Activated CD8-positive, alpha-beta memory T cell treated with anti-CD3 and anti-CD28 coated beads for 24 hours (primary cell): ENCODE results near the gene TRPV4.
A peak's percentile ranks its signal among the peaks of the same experiment; 100 is the strongest.

ENCODE experiments used
- DNase-seq: peaks from one replicate; pipeline ENCODE4 v3.0.0-alpha.2; 2020

TRPV4 gene

DNA sequence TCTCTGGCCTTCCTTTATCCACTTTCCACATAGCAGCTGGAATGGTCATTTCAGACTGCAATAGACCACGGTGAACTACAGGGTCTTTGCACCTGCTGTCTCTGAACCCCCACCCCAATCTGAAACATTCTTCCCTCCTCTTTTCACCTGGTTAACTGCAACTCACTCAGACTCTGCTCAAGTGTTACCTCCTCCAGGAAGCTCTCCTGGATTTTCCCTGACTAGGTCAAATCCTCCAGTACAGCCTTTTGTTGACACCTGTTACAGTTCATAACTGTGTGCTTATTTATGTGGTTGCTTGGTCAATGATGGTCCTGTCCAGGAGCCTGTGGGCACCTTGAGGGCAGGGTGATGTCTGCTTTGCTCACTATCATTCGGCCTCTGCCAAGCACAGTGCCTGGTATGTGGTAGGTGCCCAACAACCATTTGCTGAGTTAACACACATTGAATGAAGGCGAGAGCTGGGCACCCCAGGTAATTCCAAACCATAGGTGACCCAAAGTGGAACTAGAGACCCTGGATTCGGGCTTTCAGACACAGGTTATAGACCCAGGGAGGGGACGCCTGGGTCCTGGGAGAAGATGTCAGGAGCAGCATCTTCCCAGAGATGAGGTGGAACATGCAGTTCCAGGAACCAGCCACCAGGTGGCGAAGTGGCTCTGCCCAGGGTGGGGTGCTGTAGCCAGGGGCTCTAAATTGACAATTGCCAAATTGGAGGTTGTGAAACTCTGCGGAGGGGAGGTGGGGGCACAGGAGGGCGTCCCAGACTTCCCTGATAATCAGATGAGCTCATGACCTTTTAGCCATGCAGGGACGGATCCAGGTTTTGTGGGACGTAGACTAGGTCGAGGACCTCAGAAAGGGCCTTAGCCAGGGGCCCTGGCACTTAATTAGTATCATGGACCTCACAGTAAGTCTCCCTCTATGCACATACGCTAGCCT lies 28.1 kb downstream of the TRPV4 start:
- peak; percentile 87 for DNase-seq

DNA sequence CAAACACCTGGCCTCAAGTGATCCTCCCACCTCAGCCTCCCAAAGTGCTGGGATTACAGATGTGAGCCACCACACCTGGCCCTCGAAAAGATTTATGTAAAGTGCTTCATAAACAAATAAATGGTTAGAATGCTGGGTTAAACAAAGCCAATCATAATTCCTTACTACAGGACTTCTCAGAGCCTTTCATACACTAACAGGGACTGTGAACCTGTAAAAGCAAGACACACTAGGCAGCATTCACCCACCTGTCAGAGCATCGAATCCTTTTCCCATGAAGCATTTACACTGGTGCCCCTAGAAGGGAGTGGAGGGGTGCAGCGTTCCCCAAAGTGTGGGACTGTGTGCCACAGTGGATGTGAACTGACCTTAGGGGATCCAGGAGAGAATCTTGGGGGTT lies 29.5 kb downstream of the TRPV4 start:
- DNase-seq: no peak

DNA sequence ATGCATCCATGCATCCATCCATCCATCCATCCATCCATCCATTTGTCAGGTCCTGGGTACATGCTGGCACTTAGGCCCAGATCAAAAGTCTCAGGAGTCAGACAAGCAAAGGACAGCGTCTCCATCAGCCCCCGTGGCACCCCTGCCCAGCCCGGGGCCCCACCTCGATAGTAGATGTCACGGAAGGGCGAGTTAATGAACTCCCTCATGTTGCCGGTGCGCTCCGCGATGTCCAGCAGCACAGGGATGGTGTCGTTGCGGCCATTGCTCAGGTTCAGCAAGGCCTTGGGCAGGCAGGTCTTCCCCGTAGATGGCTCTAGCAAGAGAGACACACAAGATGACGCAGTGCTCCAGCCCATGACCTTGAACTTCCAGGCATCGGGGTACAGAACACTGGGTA lies 30.4 kb downstream of the TRPV4 start:
- no peak for DNase-seq

DNA sequence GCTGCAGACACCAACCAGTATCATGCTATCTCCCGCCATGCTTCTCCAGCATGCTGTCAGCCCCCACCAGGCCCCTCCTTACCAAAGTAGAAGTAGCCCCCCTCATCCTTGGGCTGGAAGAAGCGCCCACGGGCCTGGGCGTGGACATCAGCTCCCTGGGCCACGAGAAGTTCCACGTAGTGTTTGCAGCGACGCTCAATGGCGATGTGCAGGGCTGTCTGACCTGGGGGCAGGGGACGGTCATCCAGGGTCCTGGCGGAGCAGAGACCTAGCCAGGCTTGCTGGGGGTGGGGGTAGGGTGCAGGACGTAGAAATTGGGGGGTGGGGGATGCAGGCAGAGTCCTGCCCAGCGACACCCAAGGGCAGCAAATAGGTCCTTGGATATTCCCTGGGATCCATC lies 32.7 kb downstream of the TRPV4 start:
- no peak for DNase-seq

DNA sequence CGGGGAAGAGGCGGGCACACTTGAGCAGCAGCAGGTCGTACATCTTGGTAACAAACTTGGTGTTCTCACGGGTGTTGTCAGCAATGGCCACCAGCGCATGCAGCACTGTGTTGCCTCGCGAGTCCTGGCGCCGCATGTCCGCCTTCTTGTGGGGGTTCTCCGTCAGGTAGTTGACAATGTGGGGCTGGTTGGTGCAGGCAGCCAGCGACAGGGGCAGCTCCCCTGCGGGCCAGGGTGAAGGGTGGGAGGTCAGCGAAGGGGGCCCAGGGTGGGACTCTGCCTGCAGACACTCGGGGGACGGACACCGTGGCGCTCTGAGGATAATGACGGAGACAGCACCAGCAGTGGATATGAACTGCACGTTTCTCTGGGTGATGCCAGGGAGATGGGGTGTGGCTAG lies 34.5 kb downstream of the TRPV4 start:
- no peak for DNase-seq

DNA sequence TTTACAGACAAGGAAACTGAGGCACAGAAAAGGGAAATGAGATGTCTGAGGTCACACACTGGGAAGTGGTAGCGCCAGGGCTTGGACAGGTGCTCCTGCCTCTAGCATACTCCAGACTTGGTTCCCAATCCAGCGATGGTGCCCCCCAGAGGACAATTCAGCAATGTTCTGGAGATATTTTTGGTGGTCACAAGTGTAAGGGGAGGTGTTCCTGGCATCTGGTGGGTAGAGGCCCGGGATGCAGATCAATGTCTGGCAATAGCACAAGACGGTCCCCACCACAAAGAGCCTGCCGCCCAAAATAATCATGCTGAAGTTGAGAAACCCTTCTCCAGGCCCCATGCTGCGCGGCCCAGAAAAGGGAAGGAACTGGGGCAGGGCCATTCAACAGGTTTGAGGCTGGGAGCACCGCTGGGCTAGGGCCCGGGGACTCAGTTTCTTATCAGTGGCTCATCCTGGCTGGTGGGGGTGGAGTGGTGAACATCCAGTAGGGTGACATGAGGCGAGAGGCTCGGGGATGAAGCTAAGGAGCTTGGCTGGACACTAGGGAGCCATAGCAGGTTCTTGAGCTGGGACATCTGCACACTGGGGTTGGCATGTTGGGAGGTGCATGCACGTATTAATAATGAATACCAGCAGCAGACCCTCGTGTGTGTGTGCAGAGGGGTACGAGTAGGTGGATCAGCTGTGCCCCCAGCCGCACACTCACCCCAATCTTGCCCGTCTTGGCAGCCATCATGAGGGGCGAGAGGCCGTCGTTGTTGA lies 35.1 kb downstream of the TRPV4 start:
- DNase-seq: no peak

DNA sequence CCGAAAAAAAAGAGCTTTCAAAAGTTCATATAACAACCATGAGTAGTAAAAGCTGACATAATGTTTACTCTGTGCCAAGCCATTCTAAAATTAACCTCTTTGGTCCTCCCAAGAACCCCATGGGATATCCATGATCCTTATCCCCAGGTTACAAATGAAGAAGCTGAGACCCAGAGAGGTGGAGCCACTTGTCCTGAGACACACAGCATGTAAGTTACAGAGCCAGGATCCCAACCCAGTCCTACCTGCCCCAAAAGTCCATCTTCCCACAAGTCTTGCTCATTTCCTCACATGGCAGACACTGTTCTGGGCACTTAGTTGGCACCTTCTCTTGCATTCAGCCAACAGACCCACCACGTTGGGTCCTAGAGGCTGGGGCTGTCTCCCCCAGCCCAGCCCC lies 37.1 kb downstream of the TRPV4 start:
- DNase-seq: no peak

DNA sequence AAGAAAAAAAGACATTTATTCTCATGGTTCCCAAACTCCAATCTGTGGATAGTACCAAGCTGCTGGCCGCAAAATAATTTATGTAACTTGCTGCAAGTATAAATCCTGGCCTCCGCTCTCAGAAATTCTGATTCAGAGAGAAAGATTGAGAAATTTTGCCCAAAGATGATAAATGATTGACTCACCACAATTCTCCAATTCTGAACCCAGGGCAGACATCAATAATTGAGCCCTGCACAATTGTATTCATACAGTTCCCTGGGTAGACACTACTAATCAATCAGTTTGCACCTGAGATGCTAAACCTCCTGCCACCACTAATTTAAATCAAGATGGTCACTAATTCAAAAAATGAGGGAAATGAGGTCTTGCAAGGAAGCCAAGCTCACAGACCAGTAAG lies 38.2 kb downstream of the TRPV4 start:
- no peak for DNase-seq

DNA sequence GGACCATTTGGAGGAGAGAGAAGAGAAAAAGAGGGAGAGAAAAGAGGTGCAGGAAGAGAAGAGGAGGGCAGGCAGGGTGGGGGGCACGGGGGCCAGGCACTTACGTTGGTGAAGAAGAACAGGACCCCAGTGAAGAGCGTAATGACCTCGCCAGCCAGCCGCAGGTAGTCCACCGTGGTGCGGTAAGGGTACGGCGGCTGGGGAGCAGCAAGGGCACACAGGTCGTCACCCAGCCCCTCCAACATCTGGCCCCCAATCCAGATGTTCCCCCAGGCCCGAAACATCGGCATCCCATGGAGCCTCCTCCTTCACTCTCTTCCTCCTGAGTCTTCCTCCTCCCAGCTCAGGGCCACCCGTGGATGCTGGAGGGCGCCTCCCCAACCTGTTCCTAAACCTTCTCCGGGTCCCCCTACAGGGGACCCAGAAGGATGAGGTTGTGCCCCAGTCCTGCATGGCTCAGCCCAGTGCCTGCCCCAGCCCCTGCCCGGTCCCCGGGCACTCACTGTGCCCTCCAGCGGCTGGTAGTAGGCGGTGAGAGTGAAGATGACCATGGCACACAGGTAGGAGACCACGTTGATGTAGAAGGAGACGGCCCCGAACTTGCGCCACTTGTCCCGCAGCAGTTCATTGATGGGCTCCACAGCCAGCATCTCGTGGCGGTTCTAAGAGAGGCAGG lies 39.2 kb downstream of the TRPV4 start:
- no peak for DNase-seq

DNA sequence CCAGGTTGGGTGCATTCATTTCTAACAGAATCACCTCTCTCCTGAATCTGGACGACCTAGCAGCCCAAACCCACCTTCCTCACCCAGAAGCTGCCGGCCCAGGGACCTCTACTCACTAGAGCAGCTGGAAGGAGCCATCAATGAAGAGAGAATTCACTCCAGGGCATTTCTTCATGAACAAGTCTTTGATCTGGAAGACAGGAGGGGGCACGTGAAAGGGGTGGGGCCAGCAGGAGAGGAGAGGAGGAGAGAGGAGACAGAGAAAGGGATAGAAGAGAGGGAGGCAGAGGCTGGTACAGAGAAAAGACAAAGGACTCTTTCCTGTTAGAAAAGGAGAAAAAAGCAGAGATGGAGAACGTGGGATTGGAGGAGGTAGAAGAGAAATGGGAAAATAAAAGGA lies 39.8 kb downstream of the TRPV4 start:
- DNase-seq: no peak

DNA sequence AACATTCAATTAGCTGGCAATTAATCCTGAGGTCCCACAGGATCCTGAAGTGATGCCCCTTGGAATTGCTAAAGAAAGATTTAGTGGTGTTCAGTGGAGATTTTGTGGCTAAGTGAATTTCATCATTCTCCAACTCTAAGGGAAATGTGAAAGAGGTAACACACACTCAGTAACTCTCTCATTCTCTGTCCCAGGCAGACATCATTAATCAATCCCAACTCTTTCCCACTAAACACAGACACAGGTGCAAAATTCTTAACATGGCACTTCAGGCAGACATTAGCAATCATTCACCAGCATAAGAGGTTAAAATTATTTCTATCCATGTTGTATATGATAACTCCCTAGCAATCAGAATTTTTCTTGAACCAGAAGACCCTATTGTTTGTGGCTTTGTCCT lies 40.2 kb downstream of the TRPV4 start:
- DNase-seq: no peak

DNA sequence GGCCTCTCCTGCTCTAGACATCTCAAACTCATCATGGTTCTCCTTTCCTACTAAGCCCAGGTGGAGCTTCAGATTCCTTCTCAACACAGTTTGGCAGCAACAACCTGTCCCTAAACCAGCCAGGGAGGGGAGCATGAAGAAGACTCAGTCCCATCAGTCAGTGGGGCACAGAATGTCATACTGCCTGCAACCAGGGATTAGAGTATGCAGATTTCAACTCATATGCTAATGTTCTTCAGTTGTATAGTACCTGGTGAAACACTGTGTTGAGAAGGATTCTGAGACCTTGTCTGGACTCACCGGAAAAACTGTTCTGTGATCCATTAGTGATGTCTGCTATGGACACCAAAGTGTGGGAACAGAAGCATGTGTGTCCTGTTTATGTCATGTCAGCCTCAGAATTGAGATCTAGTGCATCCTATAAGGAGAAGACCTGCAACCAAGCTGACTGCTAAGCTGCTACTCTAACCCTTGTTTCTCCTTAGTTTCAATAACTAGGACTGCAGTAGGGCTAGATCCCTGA lies 43.6 kb downstream of the TRPV4 start:
- no peak for DNase-seq

DNA sequence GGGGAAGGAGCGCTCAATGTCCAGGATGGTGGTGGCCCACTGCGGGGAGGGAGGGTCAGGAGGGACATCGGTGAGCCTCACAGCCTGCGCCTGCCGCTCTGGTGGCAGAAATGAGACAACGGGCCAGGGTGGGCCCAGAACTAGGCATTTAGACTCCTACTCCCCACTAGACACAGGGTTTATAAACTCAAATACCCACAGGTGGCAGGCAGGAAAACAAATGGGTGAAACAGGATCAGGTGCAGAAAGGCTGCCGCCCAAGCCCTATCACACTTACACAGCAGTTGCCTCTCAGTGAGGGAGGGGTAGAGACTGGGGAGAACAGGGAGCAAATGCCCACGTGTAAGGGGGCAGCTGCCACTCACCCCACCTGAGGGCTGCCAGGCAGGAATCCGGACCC lies 46.4 kb downstream of the TRPV4 start:
- no peak for DNase-seq

DNA sequence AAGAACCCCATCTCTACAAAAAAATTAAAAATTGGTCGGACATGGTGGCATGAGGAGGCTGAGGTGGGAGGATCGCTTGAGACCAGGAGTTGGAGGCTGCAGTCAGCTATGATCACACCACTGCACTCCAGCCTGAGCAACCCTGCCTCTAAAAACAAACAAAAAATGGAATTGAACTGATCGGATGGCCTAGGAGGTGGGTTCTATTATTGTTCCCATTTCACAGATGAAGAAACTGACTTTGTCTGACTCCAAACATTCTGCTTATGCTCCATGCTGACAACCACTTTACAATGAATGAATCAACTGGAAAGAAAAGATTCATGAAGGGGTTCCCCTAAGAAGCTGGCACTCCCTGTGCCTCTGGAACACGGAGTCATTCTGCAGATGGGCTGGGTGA lies 47.3 kb downstream of the TRPV4 start:
- no peak for DNase-seq

DNA sequence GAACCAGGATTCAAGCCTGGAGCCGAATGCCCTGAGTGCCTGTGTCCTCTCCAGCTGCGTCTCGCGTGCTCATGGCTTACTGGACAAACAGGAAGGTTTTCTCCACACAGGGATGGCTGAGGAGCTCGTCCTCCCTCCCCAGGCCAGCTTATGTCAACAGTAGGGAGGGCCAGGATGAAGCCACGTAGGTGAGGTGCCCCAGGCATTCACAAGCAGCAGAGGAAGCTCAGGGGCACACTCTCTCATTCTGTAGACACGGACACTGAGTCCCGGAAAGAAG lies 49.3 kb downstream of the TRPV4 start:
- DNase-seq: no peak

DNA sequence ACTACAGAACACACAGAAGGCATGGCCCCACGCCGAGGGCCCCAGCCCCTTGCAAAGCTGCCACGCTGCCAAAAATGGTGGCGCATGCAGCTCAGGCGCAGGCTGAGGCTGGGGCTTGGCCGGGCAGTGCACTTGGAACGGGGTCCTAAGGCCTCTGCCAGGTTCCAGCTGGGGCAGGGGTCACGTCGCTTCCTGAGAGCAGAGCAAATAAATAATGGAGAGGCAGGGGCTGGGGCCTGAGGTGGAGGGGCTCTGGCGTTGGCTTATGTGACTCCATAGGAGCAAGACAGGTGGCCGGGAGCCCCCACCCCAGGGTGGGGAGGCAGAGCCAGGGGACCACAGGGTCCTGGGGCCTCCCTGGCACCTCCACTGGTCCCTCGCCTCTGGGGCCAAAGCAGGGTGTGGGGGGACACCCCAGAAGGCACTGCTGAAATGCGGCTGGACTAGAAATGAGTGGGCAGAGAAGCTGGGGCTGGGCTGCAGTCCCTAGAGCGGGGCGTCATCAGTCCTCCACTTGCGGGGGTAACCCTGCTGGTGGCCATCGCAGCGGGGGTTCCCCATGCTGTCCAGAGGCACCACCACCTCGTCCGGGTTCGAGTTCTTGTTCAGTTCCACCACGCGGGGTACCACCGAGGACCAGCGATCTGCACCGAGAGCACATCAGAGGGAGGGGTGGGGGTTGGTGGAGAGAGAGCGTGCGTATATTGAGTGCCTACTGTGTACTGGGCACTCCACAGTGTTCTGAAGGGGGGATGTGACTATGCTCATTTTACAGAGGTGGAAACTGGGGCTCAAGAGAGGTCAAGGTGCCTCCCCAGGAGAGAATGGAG lies 49.8 kb downstream of the TRPV4 start:
- DNase-seq: no peak

DNA sequence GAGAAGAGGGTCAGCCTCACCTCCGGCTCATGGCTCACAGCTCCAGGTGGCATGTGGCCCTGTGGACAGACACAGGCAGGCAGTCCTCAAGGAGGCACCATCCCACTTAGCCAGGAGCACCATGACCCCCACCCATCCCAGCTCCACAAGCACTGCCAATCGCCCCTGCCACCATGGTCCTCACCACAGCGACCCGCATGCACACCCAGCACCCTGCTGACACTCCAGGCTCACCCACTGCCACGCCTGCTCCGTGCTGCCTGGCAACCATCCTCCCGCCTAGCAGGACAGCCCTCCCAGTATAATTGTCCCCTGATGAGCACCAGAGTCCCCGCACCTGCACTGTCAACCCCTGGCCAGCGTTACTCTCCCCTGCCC lies 50.9 kb downstream of the TRPV4 start:
- no peak for DNase-seq

DNA sequence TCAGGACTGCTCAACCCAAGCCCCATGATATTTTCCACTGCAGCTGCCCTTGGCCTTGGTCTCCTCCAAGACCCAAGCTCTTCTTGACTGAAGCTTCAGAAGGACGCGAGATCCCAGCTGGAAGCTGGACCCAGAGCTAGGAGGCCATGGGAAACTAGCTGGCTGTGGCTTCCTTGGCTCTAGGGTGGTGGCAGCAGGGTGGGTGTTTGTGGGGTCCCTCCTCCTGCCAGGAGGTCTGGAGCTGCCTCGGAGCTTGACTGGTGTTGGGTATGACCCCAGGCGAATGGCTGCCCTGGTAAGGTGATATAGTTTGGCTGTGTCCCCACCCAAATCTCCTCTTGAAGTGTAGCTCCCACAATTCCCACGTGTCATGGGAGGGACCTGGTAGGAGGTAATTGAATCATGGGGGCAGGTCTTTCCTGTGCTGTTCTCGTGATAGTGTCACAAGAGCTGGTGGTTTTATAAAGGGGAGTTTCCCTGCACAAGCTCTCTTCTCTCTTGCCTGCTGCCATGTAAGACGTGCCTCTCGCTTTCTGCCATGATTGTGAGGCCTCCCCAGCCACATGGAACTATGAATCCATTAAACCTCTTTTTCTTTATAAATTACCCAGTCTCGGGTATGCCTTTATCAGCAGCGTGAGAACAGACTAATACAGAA lies 51.4 kb downstream of the TRPV4 start:
- DNase-seq: no peak

DNA sequence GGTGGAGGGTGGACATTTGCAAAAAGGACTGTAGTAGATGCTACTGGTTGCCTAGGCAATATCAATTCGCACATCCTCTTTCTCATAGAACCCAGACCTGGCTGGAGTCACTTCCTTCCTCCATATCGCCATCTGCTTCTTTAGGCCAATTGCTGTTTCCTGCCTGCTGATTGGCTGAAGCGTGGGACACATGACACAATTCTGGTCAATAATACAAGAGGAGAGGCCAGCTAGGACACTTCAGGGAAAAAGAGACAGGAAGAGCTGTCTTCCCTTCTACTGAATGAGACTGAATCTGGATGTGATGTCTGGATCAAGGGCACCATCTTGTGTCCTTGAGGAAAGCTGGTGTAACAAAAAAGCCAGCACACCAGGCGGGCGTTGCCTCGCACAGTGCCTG lies 53.8 kb downstream of the TRPV4 start:
- DNase-seq: no peak

DNA sequence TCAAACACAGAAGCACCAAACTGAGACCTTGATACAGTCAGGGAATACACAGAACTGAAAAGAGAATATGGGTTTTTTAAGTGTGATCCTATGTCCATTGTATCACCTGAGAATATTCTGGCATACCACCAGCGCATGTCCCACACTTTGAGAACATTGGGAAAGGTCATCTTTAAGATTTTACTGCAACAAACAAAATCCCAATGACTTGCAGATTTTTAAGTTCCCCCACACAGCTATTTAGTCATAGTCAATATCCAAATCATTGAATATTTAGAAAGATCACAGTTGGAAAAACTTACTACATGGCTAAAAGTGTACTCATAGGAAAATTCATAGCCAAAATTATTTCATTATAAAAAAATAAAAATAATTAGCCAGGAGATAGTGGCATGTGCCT lies 54.5 kb downstream of the TRPV4 start:
- DNase-seq: no peak

DNA sequence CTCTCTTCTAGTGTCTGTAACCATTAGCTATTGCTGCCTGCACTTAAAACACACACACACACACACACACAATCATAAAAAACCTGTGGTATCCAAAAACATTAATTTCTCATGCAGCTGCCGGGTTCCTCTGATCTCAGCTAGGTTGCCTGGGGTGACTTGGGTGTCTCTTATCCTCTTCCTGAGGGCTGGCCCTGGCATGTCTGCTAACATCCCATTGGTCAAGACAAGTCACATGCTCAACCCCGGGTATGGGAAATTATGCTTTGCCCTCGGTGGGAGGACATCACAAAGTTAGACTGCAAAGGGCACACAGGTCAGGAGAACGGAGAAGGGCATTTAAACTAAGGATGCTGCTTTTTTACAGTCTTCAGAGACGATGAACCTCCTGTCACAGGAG lies 55.7 kb downstream of the TRPV4 start:
- DNase-seq: no peak

DNA sequence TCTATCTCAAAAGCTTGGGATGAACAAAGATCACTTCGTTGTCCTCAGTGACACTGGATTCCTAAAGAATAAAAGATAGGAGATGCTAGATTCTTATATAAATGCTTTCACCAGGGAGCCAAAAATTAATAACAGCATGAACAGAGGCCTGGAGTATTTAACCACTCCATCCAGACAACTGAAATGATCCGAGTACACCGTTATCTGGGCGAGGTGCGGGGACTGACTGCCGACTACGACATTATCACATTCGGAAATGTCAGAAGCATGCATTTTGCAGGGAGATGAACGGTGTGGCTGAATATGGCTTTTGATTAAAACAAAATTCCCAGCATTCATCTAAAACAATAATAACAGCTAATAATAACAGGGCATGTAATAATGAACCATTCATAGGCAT lies 56.6 kb downstream of the TRPV4 start:
- no peak for DNase-seq
